ENCODE measurements around the gene RALGPS2.

- TF ChIP-seq NFYB (CRISPR knock-in tag; conservative IDR thresholded peaks at IDR 0.05; ENCODE audit: low read depth), result no peak
- TF ChIP-seq, protein P1, sequence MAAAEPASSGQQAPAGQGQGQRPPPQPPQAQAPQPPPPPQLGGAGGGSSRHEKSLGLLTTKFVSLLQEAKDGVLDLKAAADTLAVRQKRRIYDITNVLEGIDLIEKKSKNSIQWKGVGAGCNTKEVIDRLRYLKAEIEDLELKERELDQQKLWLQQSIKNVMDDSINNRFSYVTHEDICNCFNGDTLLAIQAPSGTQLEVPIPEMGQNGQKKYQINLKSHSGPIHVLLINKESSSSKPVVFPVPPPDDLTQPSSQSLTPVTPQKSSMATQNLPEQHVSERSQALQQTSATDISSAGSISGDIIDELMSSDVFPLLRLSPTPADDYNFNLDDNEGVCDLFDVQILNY (CRISPR knock-in tag; IDR thresholded peaks at IDR 0.05), result no peak
- no peak for TF ChIP-seq MXD4 (CRISPR knock-in tag; IDR thresholded peaks at IDR 0.05; ENCODE audit: borderline replicate concordance)
- TF ChIP-seq, protein P2, sequence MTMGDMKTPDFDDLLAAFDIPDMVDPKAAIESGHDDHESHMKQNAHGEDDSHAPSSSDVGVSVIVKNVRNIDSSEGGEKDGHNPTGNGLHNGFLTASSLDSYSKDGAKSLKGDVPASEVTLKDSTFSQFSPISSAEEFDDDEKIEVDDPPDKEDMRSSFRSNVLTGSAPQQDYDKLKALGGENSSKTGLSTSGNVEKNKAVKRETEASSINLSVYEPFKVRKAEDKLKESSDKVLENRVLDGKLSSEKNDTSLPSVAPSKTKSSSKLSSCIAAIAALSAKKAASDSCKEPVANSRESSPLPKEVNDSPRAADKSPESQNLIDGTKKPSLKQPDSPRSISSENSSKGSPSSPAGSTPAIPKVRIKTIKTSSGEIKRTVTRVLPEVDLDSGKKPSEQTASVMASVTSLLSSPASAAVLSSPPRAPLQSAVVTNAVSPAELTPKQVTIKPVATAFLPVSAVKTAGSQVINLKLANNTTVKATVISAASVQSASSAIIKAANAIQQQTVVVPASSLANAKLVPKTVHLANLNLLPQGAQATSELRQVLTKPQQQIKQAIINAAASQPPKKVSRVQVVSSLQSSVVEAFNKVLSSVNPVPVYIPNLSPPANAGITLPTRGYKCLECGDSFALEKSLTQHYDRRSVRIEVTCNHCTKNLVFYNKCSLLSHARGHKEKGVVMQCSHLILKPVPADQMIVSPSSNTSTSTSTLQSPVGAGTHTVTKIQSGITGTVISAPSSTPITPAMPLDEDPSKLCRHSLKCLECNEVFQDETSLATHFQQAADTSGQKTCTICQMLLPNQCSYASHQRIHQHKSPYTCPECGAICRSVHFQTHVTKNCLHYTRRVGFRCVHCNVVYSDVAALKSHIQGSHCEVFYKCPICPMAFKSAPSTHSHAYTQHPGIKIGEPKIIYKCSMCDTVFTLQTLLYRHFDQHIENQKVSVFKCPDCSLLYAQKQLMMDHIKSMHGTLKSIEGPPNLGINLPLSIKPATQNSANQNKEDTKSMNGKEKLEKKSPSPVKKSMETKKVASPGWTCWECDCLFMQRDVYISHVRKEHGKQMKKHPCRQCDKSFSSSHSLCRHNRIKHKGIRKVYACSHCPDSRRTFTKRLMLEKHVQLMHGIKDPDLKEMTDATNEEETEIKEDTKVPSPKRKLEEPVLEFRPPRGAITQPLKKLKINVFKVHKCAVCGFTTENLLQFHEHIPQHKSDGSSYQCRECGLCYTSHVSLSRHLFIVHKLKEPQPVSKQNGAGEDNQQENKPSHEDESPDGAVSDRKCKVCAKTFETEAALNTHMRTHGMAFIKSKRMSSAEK (CRISPR knock-in tag; IDR thresholded peaks at IDR 0.05; ENCODE audit: borderline replicate concordance), result no peak
Measured at GRCh38 chr1:178798232-178798861, 73.3 kb downstream of the RALGPS2 start.

Data from WTC11 (cell line).